ENCODE data around the gene FBXL17. TPM values are rescaled to one million over a fixed set of nuclear protein-coding genes. Genes with fewer than 3 reads are reported as not detected.
A peak's percentile ranks its signal among the peaks of the same experiment; 100 is the strongest.

Gene FBXL17
- total RNA-seq (2021) = 5.3 and 6.2 TPM in 2 replicates
- long read RNA-seq, partial matches to known transcripts = 1 of 3 reads
- long read RNA-seq, other reads (novel, unspliced or antisense) = 2 of 3 reads

- Mint-ChIP-seq H3K36me3 (ENCODE audit: insufficient read depth in 1 of 3, low read depth in 3 of 3) (no peaks in the 10 kb centered on the region; a peak in 2 of 7 replicates), H3K27ac (peak within 1 kb of the TSS; percentile 88 to 97 (median 95)), H3K27me3 (ENCODE audit: low read depth) (no peaks in the 10 kb centered on the region), H3K4me1 (peaks cover 21 to 30% of the 10 kb centered on the region in 2 experiments), H3K4me3 (peak within 1 kb of the TSS; percentile 82 to 90), H3K9me3 (no peaks in the 10 kb centered on the region; a peak in 1 of 5 replicates)
- H4K91ac ChIP-seq (ENCODE audit: insufficient read length, low read depth, low read length) = no peak within 1 kb of the TSS
- no peak within 1 kb of the TSS for H2BK5ac ChIP-seq (ENCODE audit: insufficient read length, low read length)
- no peak within 1 kb of the TSS for H3T11ph ChIP-seq (ENCODE audit: low read length)
- peak; percentile 98 for DNase-seq
- H3K79me1 ChIP-seq (ENCODE audit: insufficient read depth, low read depth, low read length, poor library complexity, severe bottlenecking) = no peaks in the 10 kb centered on the region
- peak within 1 kb of the TSS; percentile 70 for H3K4me2 ChIP-seq (ENCODE audit: insufficient read depth, insufficient read length, low read length)
- no peak within 1 kb of the TSS for H2AFZ ChIP-seq (ENCODE audit: low read length)
- peak within 1 kb of the TSS; percentile 66 for H3K9ac ChIP-seq (ENCODE audit: extremely low read depth, insufficient read length, low read length)
- H2BK20ac ChIP-seq (ENCODE audit: low read depth, low read length, poor library complexity, severe bottlenecking) = no peak within 1 kb of the TSS
- no peak within 1 kb of the TSS for H4K8ac ChIP-seq (replicated peaks; ENCODE audit: insufficient read length, low read depth, low read length)
- H2AK5ac ChIP-seq (ENCODE audit: insufficient read length, low read length) = no peak within 1 kb of the TSS
- peak within 1 kb of the TSS; percentile 91 for H3K18ac ChIP-seq (ENCODE audit: insufficient read length, low read depth, low read length)
- no peak within 1 kb of the TSS; the same call in 1 of the 2 replicates for H3K4ac ChIP-seq (ENCODE audit: low read depth, low read length)
- H3K23ac ChIP-seq (ENCODE audit: insufficient read length, low read depth, low read length) = no peak within 1 kb of the TSS
- no peak within 1 kb of the TSS for H2BK12ac ChIP-seq (ENCODE audit: insufficient read length, low read depth, low read length)
- H3K14ac ChIP-seq (ENCODE audit: insufficient read depth, low read length) = peak within 1 kb of the TSS; percentile 95
- peaks cover 5% of the 10 kb centered on the region for H3K23me2 ChIP-seq (ENCODE audit: insufficient read length, low read depth, low read length, poor library complexity, severe bottlenecking)
- no peak for TF ChIP-seq CTCF (conservative IDR thresholded peaks at IDR 0.05)
- no peak within 1 kb of the TSS for H4K5ac ChIP-seq (ENCODE audit: insufficient read length, low read depth, low read length)
- H3K4me1 ChIP-seq (ENCODE audit: insufficient read depth, low read length) = 0 out of 2 replicates have a peak, but pooled peaks cover 3% of the 10 kb centered on the region
- H2BK15ac ChIP-seq (ENCODE audit: low read depth, low read length) = no peak within 1 kb of the TSS
- no peaks in the 10 kb centered on the region for H3K27me3 ChIP-seq (ENCODE audit: insufficient read depth, low read length)
- no CpG with 5 or more reads among the region's 82 CpGs for WGBS (ENCODE audit: extremely low coverage, insufficient read length, low lambda C conversion rate)
- no peak within 1 kb of the TSS for H3K56ac ChIP-seq (ENCODE audit: insufficient read length, low read depth, low read length)
- H3K79me2 ChIP-seq (ENCODE audit: insufficient read depth, low read length) = no peaks in the 10 kb centered on the region
- H3K27ac ChIP-seq (ENCODE audit: insufficient read length, low read depth, low read length) = no peak within 1 kb of the TSS
- no peaks in the 10 kb centered on the region for H4K20me1 ChIP-seq (ENCODE audit: control insufficient read depth, insufficient read depth, insufficient read length)
- no peak within 1 kb of the TSS for H2BK120ac ChIP-seq (ENCODE audit: low read depth, low read length, poor library complexity, severe bottlenecking)
- no peaks in the 10 kb centered on the region for H3K9me3 ChIP-seq (ENCODE audit: control insufficient read depth, low read depth, low read length)
Measured at GRCh38 chr5:108381954-108382783, at the start of gene FBXL17. Gene FBXL17, minus strand, starts transcription at chr5:108382098.
